GM20000 (cell line): Measurements from ENCODE around the gene LHPP.

ENCODE experiments used
- DNase-seq: peaks from one replicate; pipeline ENCODE4 v3.0.0; 2012; ENCODE audit warnings: low spot score
- CTCF ChIP-seq: IDR thresholded peaks from 2 replicates; pipeline ENCODE4 v1.5.1; 2012; ENCODE audit warnings: mild to moderate bottlenecking, control low read depth; ENCODE audit errors: extremely low read depth, missing control alignments

The LHPP gene

GRCh38 chr10:124598196-124598595 is 136.6 kb downstream of the LHPP start:
- DNase-seq = no peak

GRCh38 chr10:124598773-124599587 is 137.4 kb downstream of the LHPP start:
- DNase-seq = no peak
- no peak for TF ChIP-seq CTCF

More at GRCh38 chr10:124598196-124598595, 136.6 kb downstream of the LHPP start:
- TF ChIP-seq CTCF = no peak

GRCh38 chr10:124599588-124600050 is 138.0 kb downstream of the LHPP start:
- no peak for DNase-seq
- no peak for TF ChIP-seq CTCF

GRCh38 chr10:124600051-124600880 is 138.6 kb downstream of the LHPP start:
- no peak for TF ChIP-seq CTCF

GRCh38 chr10:124601016-124601415 is 139.4 kb downstream of the LHPP start:
- no peak for DNase-seq
- TF ChIP-seq CTCF = no peak

More at GRCh38 chr10:124600051-124600880, 138.6 kb downstream of the LHPP start:
- no peak for DNase-seq

- no peak for TF ChIP-seq CTCF
- no peak for DNase-seq
Observed at GRCh38 chr10:124601431-124602120, 140.0 kb downstream of the LHPP start.
